Hepatocyte (in vitro differentiated cells): ENCODE data around the gene ZBTB20. TPM values are rescaled to one million over a fixed set of nuclear protein-coding genes. Genes with fewer than 3 reads are reported as not detected.

Source experiments
- DNase-seq: peaks from one replicate; pipeline ENCODE4 v3.0.0-alpha.2; 2016; ENCODE audit warnings: low spot score
- H2AFZ ChIP-seq: fragments of 200-600 bp; sonication (generic); 2 replicates; pipeline ENCODE4 v1.6.0; 2016; ENCODE audit warnings: antibody characterized with exemption, mild to moderate bottlenecking
- H3K27ac ChIP-seq: fragments of 200-600 bp; sonication (generic); 2 replicates; pipeline ENCODE4 v1.5.1; 2016; ENCODE audit warnings: mild to moderate bottlenecking
- H3K27me3 ChIP-seq: fragments of 200-600 bp; sonication (generic); 2 replicates; pipeline ENCODE4 v1.6.1; 2016
- H3K36me3 ChIP-seq: fragments of 200-600 bp; sonication (generic); replicated peaks from 2 replicates; pipeline ENCODE4 v1.5.1; 2016; ENCODE audit warnings: low read depth; ENCODE audit not compliant: insufficient read depth
- H3K4me1 ChIP-seq: fragments of 200-600 bp; sonication (generic); 2 replicates; pipeline ENCODE4 v1.5.1; 2016; ENCODE audit warnings: mild to moderate bottlenecking, moderate library complexity; ENCODE audit not compliant: insufficient read depth
- H3K4me2 ChIP-seq: fragments of 200-600 bp; sonication (generic); 2 replicates; pipeline ENCODE4 v1.6.0; 2016
- H3K4me3 ChIP-seq: fragments of 200-600 bp; sonication (generic); 2 replicates; pipeline ENCODE4 v1.5.1; 2016; ENCODE audit warnings: mild to moderate bottlenecking
- H3K79me2 ChIP-seq: fragments of 200-600 bp; sonication (generic); 2 replicates; pipeline ENCODE4 v1.6.0; 2017; ENCODE audit warnings: mild to moderate bottlenecking
- H3K9me2 ChIP-seq: fragments of 200-600 bp; sonication (generic); replicated peaks from 2 replicates; pipeline ENCODE4 v1.6.0; 2017; ENCODE audit warnings: mild to moderate bottlenecking; ENCODE audit not compliant: insufficient read depth
- H3K9me3 ChIP-seq: fragments of 200-600 bp; sonication (generic); 2 replicates; pipeline ENCODE4 v1.5.1; 2016; ENCODE audit warnings: low read depth, mild to moderate bottlenecking
- H4K20me1 ChIP-seq: fragments of 200-600 bp; sonication (generic); 2 replicates; pipeline ENCODE4 v1.6.0; 2016; ENCODE audit warnings: mild to moderate bottlenecking; ENCODE audit not compliant: insufficient read depth, poor library complexity, severe bottlenecking
- EZH2 ChIP-seq: fragments of 200-600 bp; sonication (generic); IDR thresholded peaks from 2 replicates; pipeline ENCODE4 v1.6.1; 2016; ENCODE audit warnings: antibody characterized with exemption, mild to moderate bottlenecking, borderline replicate concordance
- EZH2phosphoT487 ChIP-seq: fragments of 200-600 bp; sonication (generic); IDR thresholded peaks from one replicate; pipeline ENCODE4 v1.6.1; 2018; ENCODE audit warnings: antibody characterized with exemption, mild to moderate bottlenecking, low read depth, moderate library complexity; ENCODE audit not compliant: unreplicated experiment, severe bottlenecking
- WGBS: methylation state at CpG from one replicate; pipeline ENCODE4 v1.1.6; 2016; ENCODE audit warnings: low lambda C conversion rate; ENCODE audit errors: missing lambda C conversion rate; 5-methylcytosine and 5-hydroxymethylcytosine counted together
- polyA plus RNA-seq: library from polyadenylated mRNA; unstranded; fragments of >200 nt; fragmentation: Nextera tagmentation; extraction: Ambion mirVana; gene quantifications from 2 replicates; pipeline ENCODE4 v1.2.1, GENCODE V29; 2016
- total RNA-seq: library from RNA; depleted of rRNA; stranded (reverse); fragments of >200 nt; gene quantifications from 2 replicates; pipeline ENCODE4 v1.2.3, GENCODE V29; 2014
- TF ChIP-seq, protein P1 (sequence below): fragments of 200-600 bp; sonication (generic); IDR thresholded peaks from 2 replicates; pipeline ENCODE4 v1.5.1; 2016; ENCODE audit warnings: antibody characterized with exemption, mild to moderate bottlenecking; ENCODE audit not compliant: poor library complexity

The ZBTB20 gene
- total and polyA plus RNA-seq, 2 experiments from 2014 or later = 25.8 to 28.0 TPM

DNA sequence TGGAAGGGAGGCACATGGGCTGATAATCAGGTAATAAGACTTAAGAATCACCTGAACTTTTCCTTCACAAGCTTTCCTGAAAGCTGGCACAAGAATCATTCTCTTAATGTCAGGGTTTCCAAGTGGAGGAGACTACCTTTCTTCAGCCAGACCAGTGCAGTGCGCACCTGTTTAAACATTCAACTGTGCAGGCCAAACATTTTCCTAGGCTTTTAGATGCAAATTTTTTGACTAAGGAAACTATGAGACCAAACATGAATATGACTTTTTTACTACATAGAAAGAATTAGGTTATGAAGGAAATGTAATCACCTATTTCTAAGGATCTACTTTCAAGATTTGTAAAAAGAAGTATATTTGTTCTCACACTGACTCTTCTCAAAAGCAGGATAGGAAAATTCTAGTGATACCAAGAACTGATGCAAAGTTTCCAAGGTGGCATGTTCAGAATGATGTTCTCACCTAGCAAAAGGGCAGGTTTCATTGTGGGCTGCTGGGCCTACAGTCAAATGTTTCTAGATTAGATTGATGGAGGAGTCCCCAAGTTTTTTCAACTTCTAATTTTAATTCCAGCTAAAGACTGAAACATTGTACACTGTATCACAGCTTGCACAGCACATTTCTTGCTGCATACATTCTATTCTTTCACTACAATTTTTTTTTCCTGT lies 514.2 kb downstream of the ZBTB20 start:
- TF ChIP-seq EZH2 (no peak), EZH2phosphoT487 (no peak)
- TF ChIP-seq, protein P1, sequence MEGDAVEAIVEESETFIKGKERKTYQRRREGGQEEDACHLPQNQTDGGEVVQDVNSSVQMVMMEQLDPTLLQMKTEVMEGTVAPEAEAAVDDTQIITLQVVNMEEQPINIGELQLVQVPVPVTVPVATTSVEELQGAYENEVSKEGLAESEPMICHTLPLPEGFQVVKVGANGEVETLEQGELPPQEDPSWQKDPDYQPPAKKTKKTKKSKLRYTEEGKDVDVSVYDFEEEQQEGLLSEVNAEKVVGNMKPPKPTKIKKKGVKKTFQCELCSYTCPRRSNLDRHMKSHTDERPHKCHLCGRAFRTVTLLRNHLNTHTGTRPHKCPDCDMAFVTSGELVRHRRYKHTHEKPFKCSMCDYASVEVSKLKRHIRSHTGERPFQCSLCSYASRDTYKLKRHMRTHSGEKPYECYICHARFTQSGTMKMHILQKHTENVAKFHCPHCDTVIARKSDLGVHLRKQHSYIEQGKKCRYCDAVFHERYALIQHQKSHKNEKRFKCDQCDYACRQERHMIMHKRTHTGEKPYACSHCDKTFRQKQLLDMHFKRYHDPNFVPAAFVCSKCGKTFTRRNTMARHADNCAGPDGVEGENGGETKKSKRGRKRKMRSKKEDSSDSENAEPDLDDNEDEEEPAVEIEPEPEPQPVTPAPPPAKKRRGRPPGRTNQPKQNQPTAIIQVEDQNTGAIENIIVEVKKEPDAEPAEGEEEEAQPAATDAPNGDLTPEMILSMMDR = no peak

DNA sequence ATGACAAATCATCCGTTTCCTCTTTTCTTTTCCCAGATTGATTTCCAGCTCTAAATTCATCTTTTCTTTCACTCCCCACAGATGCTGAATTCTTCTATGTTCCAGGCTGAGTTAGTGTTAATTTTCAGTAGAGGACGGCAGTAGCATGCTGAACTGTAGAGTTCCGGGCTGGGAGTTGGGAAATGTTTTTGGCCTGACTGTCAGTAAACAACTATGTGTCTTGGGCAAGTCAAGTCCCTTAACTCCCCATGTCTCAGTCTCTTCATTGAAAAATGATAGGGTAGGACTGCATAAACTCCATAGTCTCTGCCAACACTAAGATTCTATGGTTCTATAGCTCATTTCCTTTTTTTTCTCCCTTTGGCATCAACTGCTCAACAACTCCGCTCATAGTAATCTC lies 519.3 kb downstream of the ZBTB20 start:
- peaks cover 5% of the 10 kb centered on the region for H3K4me1 ChIP-seq
- WGBS = 82% methylated on average over 4 of the region's 4 CpGs
- no peaks in the 10 kb centered on the region for H3K27me3 ChIP-seq
- H3K79me2 ChIP-seq = no peaks in the 10 kb centered on the region
- no peaks in the 10 kb centered on the region for H3K9me3 ChIP-seq
- H3K9me2 ChIP-seq = no peaks in the 10 kb centered on the region
- H3K4me3 ChIP-seq = no peak overlapping the region
- no peaks in the 10 kb centered on the region for H4K20me1 ChIP-seq
- TF ChIP-seq EZH2 = no peak
- TF ChIP-seq EZH2phosphoT487 = no peak
- TF ChIP-seq, protein P1 = no peak
- no peak overlapping the region for H3K4me2 ChIP-seq
- no peak overlapping the region for H3K27ac ChIP-seq
- H2AFZ ChIP-seq = no peak overlapping the region
- no peak for DNase-seq
- no peaks in the 10 kb centered on the region for H3K36me3 ChIP-seq

More for the DNA sequence above, 514.2 kb downstream of the ZBTB20 start:
- no peak overlapping the region for H3K4me2 ChIP-seq
- H3K36me3 ChIP-seq = no peaks in the 10 kb centered on the region
- H4K20me1 ChIP-seq = no peaks in the 10 kb centered on the region
- H3K27me3 ChIP-seq = no peaks in the 10 kb centered on the region
- H3K79me2 ChIP-seq = no peaks in the 10 kb centered on the region
- no peaks in the 10 kb centered on the region for H3K4me1 ChIP-seq
- no peaks in the 10 kb centered on the region for H3K9me3 ChIP-seq
- no peak for DNase-seq
- H3K4me3 ChIP-seq = no peak overlapping the region
- H2AFZ ChIP-seq = no peak overlapping the region
- H3K27ac ChIP-seq = no peak overlapping the region
- H3K9me2 ChIP-seq = no peaks in the 10 kb centered on the region
- 97% methylated on average over 1 of the region's 1 CpG for WGBS

DNA sequence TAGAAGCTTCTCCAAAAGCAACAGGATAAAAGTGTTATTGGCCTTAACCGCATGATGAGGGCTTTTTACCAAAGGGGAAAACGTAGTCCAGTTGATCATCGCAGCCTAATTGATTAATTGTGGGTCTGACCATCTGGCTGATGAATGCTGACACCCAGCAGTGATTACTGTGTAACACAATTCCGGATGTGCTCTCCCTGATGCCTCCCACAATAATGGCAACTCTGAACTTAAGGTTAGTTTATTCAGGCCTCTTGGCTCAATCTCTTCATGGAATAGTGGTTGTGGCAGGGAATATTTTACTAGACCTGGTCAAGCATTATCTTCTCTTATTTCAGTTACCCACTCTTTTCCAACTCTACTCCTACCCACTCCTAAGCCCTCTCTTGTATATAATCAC lies 520.3 kb downstream of the ZBTB20 start:
- no peaks in the 10 kb centered on the region for H4K20me1 ChIP-seq
- no peaks in the 10 kb centered on the region for H3K9me3 ChIP-seq
- H3K9me2 ChIP-seq = no peaks in the 10 kb centered on the region
- H3K4me1 ChIP-seq = peaks cover 15% of the 10 kb centered on the region
- no peak overlapping the region for H3K4me3 ChIP-seq
- H3K27ac ChIP-seq = no peak overlapping the region
- no peak for TF ChIP-seq EZH2phosphoT487
- no peak for TF ChIP-seq EZH2
- TF ChIP-seq, protein P1 = no peak
- H3K27me3 ChIP-seq = no peaks in the 10 kb centered on the region
- H3K4me2 ChIP-seq = no peak overlapping the region
- no peaks in the 10 kb centered on the region for H3K36me3 ChIP-seq
- no peak overlapping the region for H2AFZ ChIP-seq
- 97% methylated on average over 4 of the region's 4 CpGs for WGBS
- H3K79me2 ChIP-seq = peaks cover 2% of the 10 kb centered on the region
- DNase-seq = no peak
